Endothelial cell of umbilical vein (primary cell): ENCODE data around the gene TRMT11. TPM values are rescaled to one million over a fixed set of nuclear protein-coding genes. Genes with fewer than 3 reads are reported as not detected.

ENCODE experiments used
- BruUV-seq: library from RNA; stranded (reverse); fragments of 400-500 nt; replicated peaks from 2 replicates; lab custom pipeline; 2021; lab: Mats Ljungman, UMichigan
- CTCF ChIA-PET: fragments of 300-600, 350-600 bp; sonication (Branson Sonifier 250); formaldehyde crosslinking; loops from one replicate; lab custom pipeline; 2021; ENCODE audit warnings: antibody characterized with exemption, inconsistent platforms; lab: Charles Lee
- POLR2A ChIA-PET: fragments of 300-600, 350-600 bp; sonication (Branson Sonifier 250); formaldehyde crosslinking; loops from one replicate; lab custom pipeline; 2021; ENCODE audit warnings: antibody characterized with exemption, inconsistent platforms; lab: Charles Lee
- DNase-seq: peaks from one replicate; pipeline ENCODE4 v3.0.0-alpha.2; 2011; ENCODE audit warnings: low read depth, low spot score
- FAIRE-seq: peaks from 2 replicates; lab custom pipeline; 2011; peaks lifted over from hg19 to GRCh38; lab: Jason Lieb, UNC
- H2AFZ ChIP-seq: 2 replicates; pipeline ENCODE4 v1.6.0; 2012; ENCODE audit warnings: low read depth, low read length, control low read depth, inconsistent platforms
- H3K27ac ChIP-seq: 2 replicates; pipeline ENCODE4 v1.5.1; 2011; ENCODE audit warnings: low read depth, mild to moderate bottlenecking, control low read depth, low read length, moderate library complexity; ENCODE audit not compliant: insufficient read depth
- H3K27me3 ChIP-seq, 2 experiments: 2 replicates each; pipeline versions ENCODE4 v1.6.0 to v1.6.1; 2011; ENCODE audit warnings: low read length in 2 of 2, mixed read lengths in 1 of 2; ENCODE audit not compliant: control insufficient read depth in 2 of 2, insufficient read depth in 2 of 2
- H3K36me3 ChIP-seq, 2 experiments: 2 replicates in 1 of 2; 3 replicates in 1 of 2; pipeline ENCODE4 v1.5.1; 2011; ENCODE audit warnings: low read length in 2 of 2, mild to moderate bottlenecking in 1 of 2, moderate library complexity in 1 of 2; ENCODE audit not compliant: control insufficient read depth in 2 of 2, insufficient read depth in 2 of 2; ENCODE audit errors: extremely low read depth in 1 of 2
- H3K4me1 ChIP-seq: 3 replicates; pipeline ENCODE4 v1.5.1; 2011; ENCODE audit warnings: mild to moderate bottlenecking, low read length; ENCODE audit not compliant: control insufficient read depth, insufficient read depth; ENCODE audit errors: extremely low read depth
- H3K4me2 ChIP-seq: 2 replicates; pipeline ENCODE4 v1.6.1; 2011; ENCODE audit warnings: low read length, control low read depth, mixed read lengths; ENCODE audit not compliant: insufficient read depth
- H3K4me3 ChIP-seq, 3 experiments: fragments of 200-600 bp in 1 of 3; sonication (generic), shearing (Covaris generic) in 1 of 3; replicated peaks in 1 of 3; 2 replicates each; pipeline ENCODE4 v1.5.1; 2011 to 2016; ENCODE audit warnings: control low read depth in 3 of 3, low read length in 3 of 3, mild to moderate bottlenecking in 2 of 3, inconsistent platforms in 1 of 3, low read depth in 1 of 3, moderate library complexity in 1 of 3; ENCODE audit not compliant: insufficient read depth in 1 of 3
- H3K79me2 ChIP-seq: 2 replicates; pipeline ENCODE4 v1.6.0; 2012; ENCODE audit warnings: low read length, inconsistent platforms; ENCODE audit not compliant: control insufficient read depth, insufficient read depth
- H3K9ac ChIP-seq: replicated peaks from 2 replicates; pipeline ENCODE3; 2011; ENCODE audit warnings: low read length, control low read depth; ENCODE audit not compliant: insufficient read depth; ENCODE audit errors: extremely low read depth
- H3K9me1 ChIP-seq: replicated peaks from 3 replicates; pipeline ENCODE4 v1.6.0; 2011; ENCODE audit warnings: mild to moderate bottlenecking, low read length; ENCODE audit not compliant: control insufficient read depth, insufficient read depth; ENCODE audit errors: extremely low read depth
- H3K9me3 ChIP-seq: replicated peaks from 2 replicates; pipeline ENCODE4 v1.5.1; 2012; ENCODE audit warnings: low read length, inconsistent platforms; ENCODE audit not compliant: control insufficient read depth, insufficient read depth
- H4K20me1 ChIP-seq: replicated peaks from 2 replicates; pipeline ENCODE3; 2011; ENCODE audit warnings: mild to moderate bottlenecking, low read length; ENCODE audit not compliant: control insufficient read depth, insufficient read depth; ENCODE audit errors: extremely low read depth
- CTCF ChIP-seq, 2 donors: IDR thresholded peaks; 1 replicate in 1 of 2; 2 replicates in 1 of 2; pipeline ENCODE4 v1.5.1; 2011; ENCODE audit warnings: low read length in 2 of 2, mild to moderate bottlenecking in 2 of 2, moderate library complexity in 2 of 2, control low read depth in 1 of 2, inconsistent platforms in 1 of 2, low read depth in 1 of 2; ENCODE audit not compliant: insufficient read depth in 1 of 2; ENCODE audit errors: extremely low read depth in 1 of 2
- EZH2 ChIP-seq: IDR thresholded peaks from 2 replicates; pipeline ENCODE4 v1.6.1; 2012; ENCODE audit warnings: borderline replicate concordance, low read depth, mild to moderate bottlenecking, moderate library complexity, low read length, inconsistent platforms; ENCODE audit not compliant: severe bottlenecking
- FOS ChIP-seq: IDR thresholded peaks from 2 replicates; pipeline ENCODE4 v1.6.1; 2011; ENCODE audit warnings: mild to moderate bottlenecking, low read length, moderate library complexity, borderline replicate concordance; ENCODE audit not compliant: insufficient read depth
- GATA2 ChIP-seq: IDR thresholded peaks from 2 replicates; pipeline ENCODE4 v1.7.0; 2011; ENCODE audit warnings: low read depth, mild to moderate bottlenecking, moderate library complexity, mixed read lengths, low read length; ENCODE audit not compliant: insufficient read length, insufficient read depth
- JUN ChIP-seq: IDR thresholded peaks from 2 replicates; pipeline ENCODE4 v1.6.1; 2011; ENCODE audit warnings: borderline replicate concordance, low read depth; ENCODE audit not compliant: insufficient read length, insufficient read depth
- MYC ChIP-seq: IDR thresholded peaks from one replicate; pipeline ENCODE4 v1.6.1; 2011; ENCODE audit warnings: mild to moderate bottlenecking, low read depth, low read length
- POLR2A ChIP-seq: IDR thresholded peaks from 2 replicates; pipeline ENCODE4 v1.6.1; 2012; ENCODE audit warnings: low read depth, mild to moderate bottlenecking, control low read depth, low read length
- POLR2AphosphoS5 ChIP-seq: IDR thresholded peaks from 2 replicates; pipeline ENCODE4 v1.6.1; 2012; ENCODE audit warnings: low read depth, mild to moderate bottlenecking, control low read depth, low read length, moderate library complexity; ENCODE audit not compliant: insufficient read depth
- dilution Hi-C: fragments of 300-500 bp; cut with MboI; formaldehyde crosslinking; loops from one replicate; pipeline ENCODE4 v1.15.0; 2019; ENCODE audit warnings: low sequenced_read_pairs; ENCODE audit not compliant: extremely low pct_ligation_motif_present
- intact Hi-C: fragments of 100-400 bp; cut with micrococcal nuclease; formaldehyde crosslinking; loops from one replicate; pipeline ENCODE4 v1.10.0; 2022
- polyA plus RNA-seq, 4 experiments: library from polyadenylated mRNA; depleted of rRNA in 3 of 4; stranded (reverse) in 3 of 4; unstranded in 1 of 4; fragments of >200 nt; gene quantifications; 2 replicates each; pipeline versions ENCODE4 v1.2.1 to v1.2.3, GENCODE V29; 2011 to 2012; ENCODE audit warnings: missing spikeins in 1 of 4
- total RNA-seq: library from RNA; stranded (reverse); gene quantifications from 2 replicates; pipeline ENCODE4 v1.2.3, GENCODE V29; 2021
- TF ChIP-seq, protein P1 (sequence below): IDR thresholded peaks from 2 replicates; pipeline ENCODE4 v1.6.1; 2011; ENCODE audit not compliant: insufficient read depth, insufficient read length

The TRMT11 gene
- total and polyA plus RNA-seq, 2 donors (not counting 3 experiments of a cell fraction or from before 2014, with no cell fraction given) = 5.1 to 10.7 TPM

DNA sequence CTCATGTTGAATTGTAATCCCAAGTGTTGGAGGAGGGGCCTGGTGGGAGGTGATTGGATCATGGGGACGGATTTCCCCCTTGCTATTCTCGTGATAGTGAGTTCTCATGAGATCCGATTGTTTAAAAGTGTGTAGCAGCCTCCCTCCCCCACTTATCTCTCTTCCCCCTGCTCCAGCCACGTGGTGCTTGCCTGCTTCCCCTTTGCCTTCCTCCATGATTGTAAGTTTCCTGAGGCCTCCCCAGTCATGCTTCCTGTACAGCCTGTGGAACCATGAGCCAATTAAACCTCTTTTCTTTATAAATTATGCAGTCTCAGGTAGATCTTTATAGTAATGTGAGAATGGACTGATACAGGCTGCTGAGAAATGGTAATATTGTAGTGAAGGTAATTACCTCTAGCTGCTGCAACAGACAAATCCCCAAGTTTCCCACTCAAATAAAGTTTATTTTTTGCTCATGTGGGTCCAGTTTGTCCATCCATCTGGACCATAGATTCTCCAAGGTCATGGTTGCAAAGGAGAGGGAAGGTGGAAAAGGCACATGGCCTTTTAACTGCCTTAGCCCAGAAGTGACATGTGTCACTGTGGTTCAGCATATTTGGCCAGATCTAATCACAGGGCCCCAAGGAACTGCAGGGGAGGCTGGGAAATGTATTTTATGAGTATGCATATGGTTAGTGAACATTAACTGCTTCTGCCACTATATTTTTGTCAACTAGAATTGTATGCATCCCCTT lies 89.2 kb downstream of the TRMT11 start:
- intact Hi-C loops = no loop called here
- no peak for FAIRE-seq
- BruUV-seq = no TSS peak

More for the DNA sequence above, 89.2 kb downstream of the TRMT11 start:
- no peaks in the 10 kb centered on the region for H3K79me2 ChIP-seq
- H3K27me3 ChIP-seq = no peaks in the 10 kb centered on the region
- H3K27ac ChIP-seq = no peak overlapping the region
- TF ChIP-seq FOS (no peak), POLR2AphosphoS5 (no peak), CTCF (IDR thresholded peaks at IDR 0.05; ENCODE audit: extremely low read depth in 1 of 2, insufficient read depth in 1 of 2, low read depth in 1 of 2, low read length in 2 of 2) (no peak), POLR2A (no peak), EZH2 (no peak), JUN (no peak), GATA2 (no peak), MYC (no peak)
- TF ChIP-seq, protein P1, sequence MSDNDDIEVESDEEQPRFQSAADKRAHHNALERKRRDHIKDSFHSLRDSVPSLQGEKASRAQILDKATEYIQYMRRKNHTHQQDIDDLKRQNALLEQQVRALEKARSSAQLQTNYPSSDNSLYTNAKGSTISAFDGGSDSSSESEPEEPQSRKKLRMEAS = no peak
- dilution Hi-C loops = no loop called here
- H3K4me3 ChIP-seq = no peak overlapping the region
- no peak overlapping the region for H3K9ac ChIP-seq
- H4K20me1 ChIP-seq = no peaks in the 10 kb centered on the region
- H3K9me1 ChIP-seq = no peaks in the 10 kb centered on the region
- no peak for DNase-seq
- no peak overlapping the region for H2AFZ ChIP-seq
- no peaks in the 10 kb centered on the region for H3K36me3 ChIP-seq
- CTCF ChIA-PET = interaction anchor here (1.3 kb wide), 1 partner anchor 18 kb away, joined by 3 read pairs; no protein-coding TSS in a partner anchor
- no peaks in the 10 kb centered on the region for H3K9me3 ChIP-seq
- POLR2A ChIA-PET = no interaction called here
- H3K4me1 ChIP-seq = no peaks in the 10 kb centered on the region
- H3K4me2 ChIP-seq = no peak overlapping the region
